NCI-H526 (cell line): ENCODE data around the gene PAX5.

Experiments
- DNase-seq, 2 experiments: peaks; one replicate each; lab custom pipeline; 2025; lab: John Stamatoyannopoulos, UW

Gene PAX5

GRCh38 chr9:36812556-36812955 is 221.5 kb downstream of the PAX5 start:
- no peak for DNase-seq

DNA sequence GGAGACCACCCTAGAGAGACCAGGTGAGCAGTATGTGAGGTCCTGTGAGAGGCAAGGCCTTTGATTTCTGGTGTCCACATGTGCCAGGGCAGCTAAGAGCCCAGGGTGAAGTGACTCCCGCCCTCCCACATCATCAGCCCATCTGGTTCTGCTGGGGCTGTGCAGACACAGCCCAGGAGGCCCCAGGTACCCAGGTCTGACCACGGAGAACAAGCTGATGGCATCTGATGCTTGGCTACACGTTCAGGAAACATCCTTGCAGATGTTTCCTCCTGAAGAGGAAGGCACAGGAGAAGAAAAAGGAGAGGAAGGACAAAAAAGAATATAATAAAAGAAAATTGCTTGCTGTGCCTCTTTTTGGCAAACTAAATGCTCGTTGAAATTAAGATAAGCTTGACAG is 225.8 kb downstream of the PAX5 start:
- DNase-seq: no peak

DNA sequence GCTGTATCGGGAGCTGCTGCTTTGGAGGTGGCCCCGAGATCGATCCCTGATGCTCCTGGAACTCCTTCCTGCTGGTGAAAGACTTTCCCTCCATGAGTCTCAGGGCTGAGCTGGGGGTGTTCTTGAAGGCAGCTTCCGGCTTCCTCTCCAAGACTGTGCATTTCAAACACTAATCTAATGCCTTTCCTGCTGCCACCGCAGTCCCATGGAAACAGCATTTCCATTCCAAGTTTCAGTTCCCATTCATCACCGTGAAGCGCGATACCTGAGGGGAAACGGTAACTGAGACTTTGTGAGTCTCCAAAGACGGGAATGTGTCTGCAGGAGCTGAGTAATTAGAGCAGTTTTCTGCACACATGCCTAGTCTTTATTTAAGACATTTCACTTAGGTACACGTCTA is 230.1 kb downstream of the PAX5 start:
- DNase-seq: no peak

DNA sequence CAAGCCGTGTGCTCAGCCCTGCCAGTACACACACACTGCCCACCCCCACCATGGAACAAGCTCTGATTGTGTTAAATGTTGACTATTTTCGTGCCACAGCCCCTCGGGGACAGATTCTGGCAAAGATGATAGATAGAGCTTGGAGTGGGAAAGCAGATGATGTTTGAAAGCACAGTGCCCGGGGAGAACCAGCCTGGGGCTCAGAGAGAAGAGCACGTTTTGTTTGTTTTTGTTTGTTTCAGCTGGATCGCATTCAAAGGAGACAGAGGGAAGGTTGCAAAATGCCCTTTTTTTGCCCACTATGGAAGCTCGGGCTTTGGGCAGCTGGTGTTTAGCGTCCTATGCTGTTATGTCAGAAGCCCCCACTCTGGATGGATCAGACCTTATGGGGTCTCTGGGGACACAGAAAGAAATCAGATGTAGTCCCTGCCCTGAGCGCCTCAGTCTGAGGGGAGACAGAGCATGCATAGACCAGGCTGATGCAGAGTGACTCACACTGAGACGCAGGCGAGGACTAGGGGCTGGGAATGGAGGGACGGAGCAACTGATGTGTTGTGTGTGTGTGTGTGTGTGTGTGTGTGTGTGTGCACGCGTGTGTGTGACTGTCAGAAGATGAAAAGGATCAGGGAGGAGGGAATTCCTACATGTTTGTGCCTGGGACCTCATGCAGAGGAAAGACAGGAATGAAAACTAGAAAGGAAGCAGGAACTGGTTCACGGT is 231.7 kb downstream of the PAX5 start:
- no peak for DNase-seq

GRCh38 chr9:36800455-36800854 is 233.6 kb downstream of the PAX5 start:
- no peak for DNase-seq

DNA sequence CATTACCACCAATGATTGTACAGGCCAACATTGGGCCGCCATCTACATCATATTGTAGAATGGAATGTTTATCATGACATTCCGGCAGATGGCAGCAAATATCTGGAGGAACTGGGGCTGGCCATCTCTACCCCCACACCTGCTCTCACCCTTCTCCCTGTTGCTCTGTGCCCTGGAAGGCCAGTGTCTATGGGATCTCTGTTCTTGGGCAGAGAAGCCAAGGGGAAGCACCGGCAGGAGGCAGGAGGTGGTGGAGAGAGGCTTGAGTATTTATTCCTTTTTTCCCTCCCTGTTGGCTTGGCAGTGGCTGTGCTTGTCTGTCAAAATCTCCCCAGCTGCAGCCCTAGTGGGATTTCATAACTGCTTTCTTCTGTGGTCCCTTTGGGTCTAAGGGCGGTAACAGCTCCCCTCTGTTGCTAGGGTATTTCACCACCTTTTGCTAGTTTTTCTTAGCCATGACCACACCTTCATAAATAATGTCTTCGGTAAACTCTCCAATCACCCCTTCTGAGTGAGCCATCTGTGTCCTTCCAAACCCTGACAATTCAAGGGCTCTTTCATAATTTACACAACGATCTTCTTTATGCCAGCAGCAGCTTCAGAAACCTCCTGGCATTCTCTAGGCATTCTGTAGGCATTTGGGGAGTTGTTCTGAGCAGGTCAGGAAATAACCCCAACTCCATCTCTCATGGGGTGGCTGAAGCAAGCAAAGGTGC is 235.6 kb downstream of the PAX5 start:
- DNase-seq: peak; percentile 36 to 82

DNA sequence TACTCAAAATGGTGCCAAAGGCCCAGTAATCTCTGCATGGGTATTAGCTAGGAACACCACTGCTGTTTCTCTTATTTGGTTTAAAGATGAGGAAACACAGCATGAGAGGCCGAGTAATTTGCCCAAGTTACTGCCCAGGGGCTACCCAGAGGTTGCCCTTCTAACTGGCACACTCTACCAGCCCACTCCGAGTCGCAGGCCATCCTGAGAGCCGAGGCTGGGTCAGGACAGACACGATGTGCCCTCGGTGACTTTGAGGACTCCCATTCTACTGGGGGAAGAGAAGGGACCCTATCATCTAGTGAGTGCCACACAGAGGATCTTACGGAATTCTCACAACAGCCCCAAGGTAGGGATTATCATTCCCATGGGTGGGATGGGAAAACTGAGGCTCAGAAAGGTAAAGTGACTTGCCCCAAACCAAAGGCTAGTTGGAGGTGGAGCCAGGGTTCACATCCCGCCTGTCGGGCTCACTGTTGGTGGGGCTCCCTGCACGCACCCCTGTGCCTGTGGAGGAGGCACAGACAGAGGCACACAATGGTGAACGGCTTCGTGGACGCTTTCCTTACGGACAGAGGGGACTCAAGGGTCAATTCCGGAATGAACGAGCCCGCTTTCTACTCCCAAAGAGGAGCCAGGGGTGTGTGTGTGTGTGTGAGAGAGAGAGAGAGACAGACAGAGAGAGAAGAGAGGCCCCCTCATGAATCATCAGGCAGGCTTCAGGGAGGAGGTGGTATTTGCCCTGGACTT is 236.4 kb downstream of the PAX5 start:
- DNase-seq: no peak

- no peak for DNase-seq
Observed at GRCh38 chr9:36796671-36797419, 237.2 kb downstream of the PAX5 start.

DNA sequence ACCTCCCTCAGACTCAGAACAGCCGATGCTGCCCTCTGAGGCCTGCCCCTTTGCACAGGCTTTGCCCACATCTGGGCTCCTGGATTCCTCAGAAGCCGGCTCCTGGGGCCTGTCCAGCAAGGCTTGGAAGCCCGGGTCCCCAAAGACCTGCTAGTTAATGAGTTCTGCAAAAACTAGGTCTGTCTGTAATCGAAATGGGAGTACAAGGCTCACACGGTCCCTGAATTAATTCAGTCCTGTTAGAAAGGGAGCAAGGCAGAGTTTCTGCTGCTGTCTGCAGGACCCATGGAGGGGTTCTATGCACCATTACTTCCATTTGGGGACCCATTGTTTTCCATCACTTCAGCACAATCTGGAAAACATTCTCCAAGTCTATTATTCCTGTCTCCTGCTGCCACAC is 239.6 kb downstream of the PAX5 start:
- DNase-seq: no peak

DNA sequence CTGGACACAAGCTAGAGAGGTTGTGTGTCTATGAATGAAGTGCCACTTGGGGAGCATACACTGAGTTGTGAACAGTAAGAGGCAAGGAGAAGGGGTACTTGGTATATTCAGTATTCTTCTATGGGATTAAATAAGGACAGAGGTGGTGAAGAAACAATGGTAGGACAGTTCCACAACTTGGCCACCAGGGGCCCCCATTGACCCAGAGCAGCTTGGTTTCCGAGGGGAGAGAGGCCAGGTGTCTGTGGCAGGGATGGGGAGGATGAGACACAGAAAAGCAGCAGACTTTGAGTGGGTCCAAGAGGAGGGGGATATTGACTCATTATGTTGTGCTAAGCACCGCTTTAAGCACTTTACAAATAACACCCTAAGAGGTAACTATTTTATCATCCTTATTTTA is 240.8 kb downstream of the PAX5 start:
- no peak for DNase-seq

GRCh38 chr9:36791222-36791950 is 242.7 kb downstream of the PAX5 start:
- DNase-seq: no peak

- DNase-seq: peak in 1 of 2 experiments; percentile 46
Observed at GRCh38 chr9:36789886-36790285, 244.2 kb downstream of the PAX5 start.

DNA sequence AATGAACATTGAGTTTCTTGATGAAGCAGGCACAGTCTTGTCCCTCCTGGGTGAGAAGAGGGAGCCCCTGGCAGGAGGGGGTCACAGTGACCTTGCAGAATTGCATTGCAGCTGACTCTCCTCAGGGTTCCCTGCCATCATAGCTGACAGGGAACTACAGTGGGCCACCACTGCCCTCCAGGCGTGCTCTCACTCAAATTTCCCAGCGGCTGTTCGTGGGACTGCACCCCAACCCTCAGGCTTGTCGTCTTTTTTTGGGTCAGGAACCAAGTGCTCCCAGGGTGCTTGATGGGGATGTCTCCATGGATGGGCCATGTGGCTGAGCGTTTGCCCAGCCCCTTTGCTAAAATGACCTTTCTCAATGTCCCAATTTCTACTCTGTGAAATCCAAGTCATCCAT is 245.5 kb downstream of the PAX5 start:
- DNase-seq: no peak

DNA sequence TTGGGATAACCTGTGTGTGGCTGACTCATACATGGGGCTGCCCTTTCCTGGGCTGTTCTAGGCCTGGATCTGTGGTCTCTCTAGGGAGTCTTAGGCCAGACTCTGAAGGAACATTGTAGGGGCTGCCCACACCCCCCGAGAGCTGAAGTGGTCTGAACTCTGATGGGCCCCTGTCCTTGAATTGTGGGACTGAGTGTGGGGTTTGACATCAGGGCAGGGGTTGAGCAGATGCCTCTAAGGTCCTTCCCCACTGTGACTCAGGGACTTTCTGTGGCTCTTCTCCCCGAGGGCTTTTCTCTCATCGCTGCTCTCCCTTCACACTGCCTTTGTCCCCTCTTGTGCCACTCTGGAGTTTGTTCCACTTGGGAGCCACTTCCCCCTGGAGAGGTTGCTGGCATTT is 246.4 kb downstream of the PAX5 start:
- DNase-seq: no peak
